Hematopoietic multipotent progenitor cell treated with erythropoietin and hydrocortisone succinate and interleukin-3 and kit ligand, for 4 days (in vitro differentiated cells): Measurements from ENCODE around the gene MINK1.
A peak's percentile ranks its signal among the peaks of the same experiment; 100 is the strongest.

Experiments
- DNase-seq: peaks from one replicate; pipeline ENCODE4 v3.0.0-alpha.2; 2015

Gene MINK1

DNA sequence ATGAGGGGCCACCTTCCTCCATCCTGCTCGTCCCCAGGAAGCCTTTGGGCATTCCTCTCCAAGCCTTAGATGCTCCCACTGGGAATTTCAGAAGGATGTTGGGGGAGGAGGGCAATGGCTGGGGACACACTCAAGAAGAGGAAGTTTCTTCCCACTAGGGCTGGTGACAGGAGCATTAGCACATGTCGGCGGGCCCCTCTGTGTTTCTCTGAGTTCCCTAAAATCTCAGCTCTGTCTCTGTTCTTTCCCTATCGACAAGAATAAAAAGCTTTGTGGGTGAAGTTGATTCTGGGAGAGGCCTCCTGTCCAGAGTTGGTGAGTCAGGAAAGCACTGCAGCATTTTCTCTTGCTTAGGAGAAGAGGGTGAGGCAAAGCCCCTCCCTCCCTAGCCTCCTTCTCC, 46.5 kb downstream of the MINK1 start:
- no peak for DNase-seq

DNA sequence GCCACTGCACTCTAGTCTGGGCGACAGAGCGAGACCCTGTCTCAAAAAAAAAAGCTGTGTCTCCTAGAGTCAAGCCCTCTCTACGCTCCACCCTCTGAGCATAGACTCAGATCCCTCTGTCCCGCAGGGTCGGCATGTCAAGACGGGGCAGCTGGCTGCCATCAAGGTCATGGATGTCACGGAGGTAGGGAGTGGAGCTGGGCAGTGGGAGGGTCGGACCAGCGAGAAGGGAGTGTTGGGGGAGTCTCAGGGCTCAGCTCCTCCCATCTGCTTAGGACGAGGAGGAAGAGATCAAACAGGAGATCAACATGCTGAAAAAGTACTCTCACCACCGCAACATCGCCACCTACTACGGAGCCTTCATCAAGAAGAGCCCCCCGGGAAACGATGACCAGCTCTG, 47.7 kb downstream of the MINK1 start:
- no peak for DNase-seq

DNA sequence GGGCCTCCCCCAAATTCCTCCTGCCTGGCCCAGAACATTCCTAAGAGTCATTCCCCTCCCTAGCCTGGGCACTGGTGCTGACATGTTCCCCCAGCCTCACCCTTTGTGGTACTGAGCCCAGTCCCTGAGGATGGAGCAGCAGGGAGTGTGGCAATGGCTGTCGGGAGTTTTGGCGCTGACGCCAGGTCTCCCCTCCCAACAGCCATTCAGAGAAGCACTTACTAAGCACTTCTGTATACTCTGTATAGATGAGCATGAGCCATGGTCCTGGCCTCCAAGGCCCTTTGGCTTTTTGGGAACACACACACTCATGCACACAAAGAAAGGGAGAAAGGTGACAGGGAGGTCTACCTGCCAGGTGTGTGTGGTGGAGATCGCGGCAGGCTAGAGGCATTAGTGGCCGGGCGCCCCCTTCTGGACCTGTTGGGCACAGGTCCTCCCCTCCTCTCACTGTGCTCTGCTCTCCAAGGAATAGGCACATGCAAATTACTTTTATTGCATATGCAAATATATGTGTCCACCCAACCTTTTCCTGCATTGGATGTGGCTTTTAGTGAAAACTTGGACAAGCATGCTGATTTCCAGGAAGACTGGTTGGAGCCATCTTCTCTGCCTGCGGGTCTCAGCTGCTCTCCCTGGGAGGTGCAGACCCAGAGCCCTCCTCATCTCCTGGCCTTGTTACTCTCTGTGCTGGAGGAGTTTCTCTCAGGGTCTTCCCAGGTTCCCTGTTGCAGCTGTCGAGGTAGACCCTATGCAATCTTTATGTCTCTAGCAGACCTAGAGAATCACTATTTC, 48.8 kb downstream of the MINK1 start:
- DNase-seq = peak; percentile 69

GRCh38 chr17:4884489-4884888, 51.3 kb downstream of the MINK1 start:
- DNase-seq = no peak

GRCh38 chr17:4886830-4887229, 53.7 kb downstream of the MINK1 start:
- DNase-seq = no peak

- no peak for DNase-seq
Observed at GRCh38 chr17:4887581-4887980, 54.4 kb downstream of the MINK1 start.

GRCh38 chr17:4891411-4892410, 58.6 kb downstream of the MINK1 start:
- DNase-seq = peak; percentile 36

DNA sequence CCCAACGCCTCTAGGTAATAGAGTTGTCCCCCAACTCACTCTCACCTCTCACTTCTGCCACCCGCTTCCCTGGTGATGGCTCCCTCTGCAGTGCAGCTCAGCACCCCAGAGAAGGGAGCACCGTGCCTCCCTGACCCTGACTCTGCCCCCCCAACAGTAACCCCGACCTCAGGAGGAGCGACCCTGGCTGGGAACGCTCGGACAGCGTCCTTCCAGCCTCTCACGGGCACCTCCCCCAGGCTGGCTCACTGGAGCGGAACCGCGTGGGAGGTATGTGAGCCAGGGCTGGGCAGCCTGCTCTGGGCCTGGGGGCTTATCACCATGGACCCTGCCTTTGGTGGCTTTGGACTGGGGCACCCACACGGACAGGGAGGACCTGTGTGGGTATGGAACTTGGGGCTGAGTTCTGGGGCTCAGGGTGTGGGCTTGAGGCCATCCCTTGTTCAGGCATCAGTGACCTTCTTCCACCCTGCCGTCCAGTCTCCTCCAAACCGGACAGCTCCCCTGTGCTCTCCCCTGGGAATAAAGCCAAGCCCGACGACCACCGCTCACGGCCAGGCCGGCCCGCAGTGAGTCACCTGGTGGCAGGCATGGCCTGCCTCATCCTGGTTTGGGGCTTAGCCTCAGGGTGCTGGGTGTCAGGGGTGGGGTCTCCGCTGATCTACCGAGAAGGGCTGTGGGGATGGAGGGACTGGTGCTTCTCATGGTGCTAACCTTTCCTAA, 59.5 kb downstream of the MINK1 start:
- no peak for DNase-seq

DNA sequence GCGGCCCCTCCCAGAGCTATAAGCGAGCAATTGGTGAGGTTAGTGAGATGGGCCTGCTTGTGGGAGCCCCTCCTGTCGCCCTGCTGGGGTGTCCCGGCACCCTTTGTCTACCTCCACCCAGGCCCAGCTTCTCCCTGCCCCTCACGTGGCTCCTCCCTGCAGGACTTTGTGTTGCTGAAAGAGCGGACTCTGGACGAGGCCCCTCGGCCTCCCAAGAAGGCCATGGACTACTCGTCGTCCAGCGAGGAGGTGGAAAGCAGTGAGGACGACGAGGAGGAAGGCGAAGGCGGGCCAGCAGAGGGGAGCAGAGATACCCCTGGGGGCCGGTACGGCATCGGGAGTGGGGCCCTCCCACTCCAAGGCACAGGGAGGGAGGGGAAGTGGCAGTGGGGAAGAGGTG, 60.1 kb downstream of the MINK1 start:
- no peak for DNase-seq

DNA sequence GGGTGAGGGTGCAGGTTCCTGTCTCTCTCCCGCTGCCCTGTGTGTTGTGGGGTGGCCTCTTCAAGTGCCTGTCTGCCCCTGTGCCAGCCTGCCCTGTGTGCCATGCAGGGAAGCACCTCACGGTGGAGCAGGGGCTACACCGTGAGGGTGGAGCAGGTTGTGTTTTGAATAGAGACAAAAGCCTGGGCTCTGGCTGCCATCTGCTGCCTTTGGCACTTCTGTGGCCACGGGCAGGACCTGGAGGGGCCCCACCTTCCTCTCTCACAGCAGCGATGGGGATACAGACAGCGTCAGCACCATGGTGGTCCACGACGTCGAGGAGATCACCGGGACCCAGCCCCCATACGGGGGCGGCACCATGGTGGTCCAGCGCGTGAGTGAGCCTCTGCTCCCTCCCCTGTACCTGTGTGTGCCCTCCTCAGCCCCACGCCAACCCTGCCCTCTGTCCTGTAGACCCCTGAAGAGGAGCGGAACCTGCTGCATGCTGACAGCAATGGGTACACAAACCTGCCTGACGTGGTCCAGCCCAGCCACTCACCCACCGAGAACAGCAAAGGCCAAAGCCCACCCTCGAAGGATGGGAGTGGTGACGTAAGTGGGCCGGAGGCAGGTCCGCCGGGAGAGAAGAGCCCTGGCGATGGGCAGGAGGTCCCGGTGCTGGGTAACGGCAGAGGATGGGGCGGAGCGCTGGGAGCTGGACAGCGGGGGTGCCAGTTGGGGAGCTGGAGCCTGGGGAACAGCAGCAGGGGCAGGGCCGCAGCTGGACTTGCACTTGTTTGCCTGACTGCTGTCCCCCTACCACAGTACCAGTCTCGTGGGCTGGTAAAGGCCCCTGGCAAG, 60.8 kb downstream of the MINK1 start:
- no peak for DNase-seq

DNA sequence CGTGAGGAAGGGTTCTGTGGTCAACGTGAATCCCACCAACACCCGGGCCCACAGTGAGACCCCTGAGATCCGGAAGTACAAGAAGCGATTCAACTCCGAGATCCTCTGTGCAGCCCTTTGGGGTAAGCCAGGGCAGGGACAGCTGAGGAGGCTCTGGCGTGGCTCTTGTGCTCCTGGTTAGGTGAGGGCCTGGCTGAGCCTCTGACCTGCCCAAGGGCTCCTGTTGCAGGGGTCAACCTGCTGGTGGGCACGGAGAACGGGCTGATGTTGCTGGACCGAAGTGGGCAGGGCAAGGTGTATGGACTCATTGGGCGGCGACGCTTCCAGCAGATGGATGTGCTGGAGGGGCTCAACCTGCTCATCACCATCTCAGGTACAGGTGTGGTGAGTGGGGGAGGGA, 62.0 kb downstream of the MINK1 start:
- DNase-seq = no peak

DNA sequence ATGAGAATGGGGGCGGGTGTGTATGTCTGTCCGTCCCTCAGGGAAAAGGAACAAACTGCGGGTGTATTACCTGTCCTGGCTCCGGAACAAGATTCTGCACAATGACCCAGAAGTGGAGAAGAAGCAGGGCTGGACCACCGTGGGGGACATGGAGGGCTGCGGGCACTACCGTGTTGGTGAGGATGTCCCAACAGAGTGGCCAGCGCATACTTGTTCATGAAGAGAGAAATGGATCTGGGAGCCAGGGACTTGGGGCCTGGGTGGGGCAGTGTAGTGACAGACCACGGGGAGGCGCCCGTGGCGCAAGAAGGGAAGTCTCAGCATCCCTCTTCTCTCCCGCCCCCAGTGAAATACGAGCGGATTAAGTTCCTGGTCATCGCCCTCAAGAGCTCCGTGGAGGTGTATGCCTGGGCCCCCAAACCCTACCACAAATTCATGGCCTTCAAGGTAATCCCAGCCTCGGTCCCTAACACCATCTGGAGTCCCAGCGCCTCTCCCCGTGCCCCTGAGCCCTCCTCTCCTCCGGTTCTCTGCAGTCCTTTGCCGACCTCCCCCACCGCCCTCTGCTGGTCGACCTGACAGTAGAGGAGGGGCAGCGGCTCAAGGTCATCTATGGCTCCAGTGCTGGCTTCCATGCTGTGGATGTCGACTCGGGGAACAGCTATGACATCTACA, 62.7 kb downstream of the MINK1 start:
- no peak for DNase-seq

GRCh38 chr17:4896332-4897197, 63.4 kb downstream of the MINK1 start:
- DNase-seq = no peak

- DNase-seq = no peak
Observed at GRCh38 chr17:4897198-4897687, 64.1 kb downstream of the MINK1 start.

GRCh38 chr17:4897785-4898184, 64.6 kb downstream of the MINK1 start:
- no peak for DNase-seq

GRCh38 chr17:4898351-4898750, 65.2 kb downstream of the MINK1 start:
- DNase-seq = no peak

DNA sequence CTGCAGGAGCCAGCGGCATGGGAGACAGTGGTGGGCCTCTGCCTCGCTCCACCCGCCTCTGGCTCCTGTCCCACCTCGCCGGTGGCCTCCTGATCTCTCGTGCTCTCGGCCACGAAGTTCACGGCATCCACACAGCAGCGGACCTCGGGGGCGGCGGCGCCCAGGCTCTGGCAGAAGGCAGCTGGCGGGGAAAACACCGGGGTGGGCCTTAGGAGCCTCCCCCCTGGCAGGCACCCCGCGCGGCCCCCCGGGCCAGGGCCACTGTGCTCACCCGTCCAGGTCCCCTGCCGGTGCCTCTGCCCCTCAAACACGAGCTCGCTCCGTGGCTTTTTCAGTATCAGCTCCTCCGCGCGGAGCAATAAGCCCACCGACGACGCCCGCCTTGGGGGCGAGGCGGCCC, 65.8 kb downstream of the MINK1 start:
- DNase-seq = no peak

DNA sequence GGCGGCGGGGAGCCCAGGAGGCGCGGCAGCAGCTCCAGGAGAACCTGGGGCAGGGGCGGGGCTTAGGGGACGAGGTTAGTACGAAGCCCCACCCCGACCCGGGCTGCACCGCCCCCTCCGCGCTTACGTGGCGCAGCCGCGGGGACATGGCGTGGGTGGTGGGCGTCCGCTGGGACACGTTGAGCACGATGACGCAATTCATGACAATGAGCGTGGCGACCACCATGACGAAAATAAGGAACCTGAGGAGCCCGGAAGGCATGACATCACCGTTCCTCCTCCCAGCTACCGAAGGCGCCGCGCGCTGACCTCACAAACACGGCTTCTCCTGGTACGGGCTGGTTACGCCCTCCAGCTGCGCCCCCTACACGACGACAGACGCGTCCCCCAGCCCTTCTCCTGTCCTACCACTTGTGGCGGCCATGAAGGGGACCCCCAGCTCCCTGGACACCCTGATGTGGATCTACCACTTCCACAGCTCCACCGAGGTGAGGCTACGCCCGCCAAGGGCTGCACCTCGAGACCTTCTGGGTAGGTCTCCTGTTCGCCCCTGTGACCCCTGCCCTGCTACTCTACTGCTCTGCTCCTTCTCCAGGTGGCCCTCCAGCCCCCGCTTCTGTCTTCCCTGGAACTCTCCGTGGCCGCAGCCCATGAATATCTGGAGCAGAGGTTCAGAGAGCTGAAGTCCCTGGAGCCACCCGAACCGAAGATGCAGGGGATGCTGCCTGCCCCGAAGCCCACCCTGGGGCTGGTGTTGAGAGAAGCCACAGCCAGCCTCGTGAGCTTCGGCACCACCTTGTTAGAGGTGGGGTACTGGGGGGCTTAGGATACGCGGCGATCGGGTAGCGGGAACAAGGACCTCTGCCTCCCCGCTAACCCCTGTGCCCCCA, 66.4 kb downstream of the MINK1 start, which contains the start of gene C17orf107:
TSS of gene C17orf107 (plus strand) at position 196 of the 890 bp plus-strand sequence. CDS start at position 423, 227 bp downstream.
- DNase-seq = peak; percentile 84
